Measurements from ENCODE around the gene LRRC32. TPM values are rescaled to one million over a fixed set of nuclear protein-coding genes. Genes with fewer than 3 reads are reported as not detected.

The LRRC32 gene
- total RNA-seq, 1 donor from 2014 or later, result 0.39 TPM

GRCh38 chr11:76717369-76717768, 46.8 kb upstream of the LRRC32 start:
- peaks cover 2% of the 10 kb centered on the region for H3K27me3 Mint-ChIP-seq (ENCODE audit: unreplicated experiment)
- H3K4me3 Mint-ChIP-seq (ENCODE audit: unreplicated experiment), result no peak overlapping the region
- TF ChIP-seq CTCF (IDR thresholded peaks at IDR 0.05; ENCODE audit: partially characterized antibody, unreplicated experiment), result no peak
- DNase-seq, result no peak
- peaks cover 2% of the 10 kb centered on the region for H3K9me3 Mint-ChIP-seq (ENCODE audit: unreplicated experiment)
- H3K36me3 Mint-ChIP-seq (ENCODE audit: unreplicated experiment), result no peaks in the 10 kb centered on the region
- no peak overlapping the region for H3K27ac Mint-ChIP-seq (ENCODE audit: unreplicated experiment)
- H3K4me1 Mint-ChIP-seq (ENCODE audit: low read depth, unreplicated experiment), result peaks cover 7% of the 10 kb centered on the region

GRCh38 chr11:76716268-76716667, 45.7 kb upstream of the LRRC32 start:
- no peak for DNase-seq
- Mint-ChIP-seq H3K36me3 (ENCODE audit: unreplicated experiment) (no peaks in the 10 kb centered on the region), H3K4me1 (ENCODE audit: low read depth, unreplicated experiment) (peaks cover 9% of the 10 kb centered on the region), H3K27ac (ENCODE audit: unreplicated experiment) (no peak overlapping the region), H3K4me3 (ENCODE audit: unreplicated experiment) (no peak overlapping the region), H3K27me3 (ENCODE audit: unreplicated experiment) (peaks cover 2% of the 10 kb centered on the region), H3K9me3 (ENCODE audit: unreplicated experiment) (peaks cover 2% of the 10 kb centered on the region)
- no peak for TF ChIP-seq CTCF (IDR thresholded peaks at IDR 0.05; ENCODE audit: partially characterized antibody, unreplicated experiment)

GRCh38 chr11:76714493-76714892, 43.9 kb upstream of the LRRC32 start:
- Mint-ChIP-seq H3K27me3 (ENCODE audit: unreplicated experiment) (peaks cover 2% of the 10 kb centered on the region), H3K4me1 (ENCODE audit: low read depth, unreplicated experiment) (peaks cover 9% of the 10 kb centered on the region), H3K4me3 (ENCODE audit: unreplicated experiment) (no peak overlapping the region), H3K27ac (ENCODE audit: unreplicated experiment) (no peak overlapping the region), H3K36me3 (ENCODE audit: unreplicated experiment) (no peaks in the 10 kb centered on the region), H3K9me3 (ENCODE audit: unreplicated experiment) (peaks cover 4% of the 10 kb centered on the region)
- no peak for TF ChIP-seq CTCF (IDR thresholded peaks at IDR 0.05; ENCODE audit: partially characterized antibody, unreplicated experiment)
- no peak for DNase-seq

GRCh38 chr11:76713499-76713898, 43.0 kb upstream of the LRRC32 start:
- Mint-ChIP-seq H3K4me3 (ENCODE audit: unreplicated experiment) (no peak overlapping the region), H3K36me3 (ENCODE audit: unreplicated experiment) (no peaks in the 10 kb centered on the region), H3K9me3 (ENCODE audit: unreplicated experiment) (peaks cover 4% of the 10 kb centered on the region), H3K4me1 (ENCODE audit: low read depth, unreplicated experiment) (peaks cover 9% of the 10 kb centered on the region), H3K27me3 (ENCODE audit: unreplicated experiment) (peaks cover 2% of the 10 kb centered on the region), H3K27ac (ENCODE audit: unreplicated experiment) (no peak overlapping the region)
- TF ChIP-seq CTCF (IDR thresholded peaks at IDR 0.05; ENCODE audit: partially characterized antibody, unreplicated experiment), result no peak
- DNase-seq, result no peak

- H3K4me3 Mint-ChIP-seq (ENCODE audit: unreplicated experiment), result no peak overlapping the region
- peaks cover 5% of the 10 kb centered on the region for H3K9me3 Mint-ChIP-seq (ENCODE audit: unreplicated experiment)
- peaks cover 2% of the 10 kb centered on the region for H3K27me3 Mint-ChIP-seq (ENCODE audit: unreplicated experiment)
- no peaks in the 10 kb centered on the region for H3K36me3 Mint-ChIP-seq (ENCODE audit: unreplicated experiment)
- DNase-seq, result no peak
- H3K4me1 Mint-ChIP-seq (ENCODE audit: low read depth, unreplicated experiment), result peaks cover 6% of the 10 kb centered on the region
- no peak for TF ChIP-seq CTCF (IDR thresholded peaks at IDR 0.05; ENCODE audit: partially characterized antibody, unreplicated experiment)
- no peak overlapping the region for H3K27ac Mint-ChIP-seq (ENCODE audit: unreplicated experiment)
Measured at GRCh38 chr11:76712125-76712524, 41.6 kb upstream of the LRRC32 start.
